Activated CD4-positive, alpha-beta T cell treated with anti-CD3 and anti-CD28 coated beads, Interleukin-2, amount 50 U/mL, for 24 hours (primary cell): ENCODE results near the gene STRIP1.

Experiments used
- DNase-seq, 2 donors: peaks; one replicate each; pipeline ENCODE4 v3.0.0-alpha.2; 2020; ENCODE audit warnings: low read depth in 1 of 2, low spot score in 1 of 2

Gene STRIP1

DNA sequence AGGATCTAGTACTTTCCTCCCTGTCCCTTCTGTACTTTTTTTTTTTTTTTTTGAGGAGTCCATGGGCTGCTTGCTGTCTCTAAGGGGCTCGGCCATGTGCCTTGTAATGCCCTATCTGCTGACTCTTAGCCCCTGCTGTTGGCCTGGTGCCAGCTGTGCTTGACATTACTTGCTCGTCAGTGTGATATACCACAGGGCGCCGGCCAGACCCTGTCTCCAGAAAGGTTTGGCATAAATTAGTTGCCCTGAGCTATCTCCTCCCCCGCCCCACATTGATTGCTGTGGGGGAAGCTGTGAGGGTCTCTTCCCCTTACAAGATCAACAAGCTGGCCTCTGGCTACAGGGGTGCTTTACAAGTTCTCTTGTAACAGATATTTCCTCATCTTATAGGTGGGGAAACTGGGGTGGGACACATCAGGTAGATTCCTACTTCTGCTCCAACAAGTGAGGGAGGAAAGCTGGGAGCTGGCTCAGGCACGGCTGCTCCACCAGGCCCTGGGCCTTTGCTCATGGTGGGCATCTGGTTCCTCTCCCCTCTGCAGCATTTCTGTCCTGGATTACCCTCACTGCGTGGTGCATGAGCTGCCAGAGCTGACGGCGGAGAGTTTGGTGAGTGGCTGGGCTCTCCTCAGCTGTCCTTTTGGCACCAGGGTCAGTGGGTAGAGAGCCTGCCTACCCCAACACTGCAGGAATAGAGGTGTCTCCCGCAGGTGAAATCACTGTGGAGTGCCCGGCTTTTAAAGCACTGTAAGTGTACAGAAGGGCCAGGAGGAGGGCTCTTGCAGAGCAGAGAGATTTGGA lies 15.6 kb downstream of the STRIP1 start:
- no peak for DNase-seq

DNA sequence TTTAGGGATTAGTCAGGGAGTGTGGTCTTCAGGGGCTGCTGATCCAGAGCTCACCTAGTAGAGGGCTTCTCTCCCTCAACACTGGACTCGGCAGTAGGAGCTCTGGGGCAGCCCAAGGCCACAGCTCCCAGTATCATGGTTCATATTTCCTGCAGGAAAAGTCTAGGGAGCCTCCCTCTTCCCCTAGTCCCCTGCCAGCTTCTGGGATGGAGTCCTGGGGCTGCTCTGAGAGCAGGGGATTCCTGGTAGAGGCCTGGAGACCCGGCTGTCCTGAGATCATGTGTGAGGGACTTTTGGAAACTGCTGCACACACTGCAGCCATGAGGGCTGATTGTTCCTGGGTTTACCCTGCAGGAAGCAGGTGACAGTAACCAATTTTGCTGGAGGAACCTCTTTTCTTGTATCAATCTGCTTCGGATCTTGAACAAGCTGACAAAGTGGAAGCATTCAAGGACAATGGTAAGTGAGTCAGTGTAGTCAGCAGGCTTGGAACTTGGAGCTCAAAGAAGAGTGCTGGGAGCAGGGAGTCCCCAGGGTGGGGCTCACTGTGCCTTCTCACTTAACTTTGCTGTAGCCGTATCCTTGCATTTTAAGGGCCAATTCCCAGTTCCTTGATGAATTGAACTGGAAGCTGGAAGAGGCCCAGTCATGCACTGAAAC lies 16.3 kb downstream of the STRIP1 start:
- no peak for DNase-seq

DNA sequence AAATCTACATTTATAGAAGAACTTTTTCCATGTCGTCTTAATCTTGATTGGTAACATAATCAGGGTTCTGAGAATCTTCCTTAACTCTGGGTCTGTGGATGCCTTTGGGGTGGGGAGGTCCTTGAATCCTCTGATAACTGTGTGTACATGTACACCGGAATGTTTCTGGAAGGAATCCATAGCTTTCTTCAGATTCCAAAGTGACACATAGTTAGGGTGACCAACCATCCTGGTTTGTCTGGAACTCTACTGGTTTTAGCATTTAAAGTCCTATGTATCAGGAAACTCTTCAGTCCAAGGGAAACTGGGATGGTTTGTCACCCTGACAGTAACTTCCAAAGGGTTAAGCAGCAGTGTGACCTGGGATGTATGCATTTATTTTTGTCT lies 16.8 kb downstream of the STRIP1 start:
- no peak for DNase-seq

DNA sequence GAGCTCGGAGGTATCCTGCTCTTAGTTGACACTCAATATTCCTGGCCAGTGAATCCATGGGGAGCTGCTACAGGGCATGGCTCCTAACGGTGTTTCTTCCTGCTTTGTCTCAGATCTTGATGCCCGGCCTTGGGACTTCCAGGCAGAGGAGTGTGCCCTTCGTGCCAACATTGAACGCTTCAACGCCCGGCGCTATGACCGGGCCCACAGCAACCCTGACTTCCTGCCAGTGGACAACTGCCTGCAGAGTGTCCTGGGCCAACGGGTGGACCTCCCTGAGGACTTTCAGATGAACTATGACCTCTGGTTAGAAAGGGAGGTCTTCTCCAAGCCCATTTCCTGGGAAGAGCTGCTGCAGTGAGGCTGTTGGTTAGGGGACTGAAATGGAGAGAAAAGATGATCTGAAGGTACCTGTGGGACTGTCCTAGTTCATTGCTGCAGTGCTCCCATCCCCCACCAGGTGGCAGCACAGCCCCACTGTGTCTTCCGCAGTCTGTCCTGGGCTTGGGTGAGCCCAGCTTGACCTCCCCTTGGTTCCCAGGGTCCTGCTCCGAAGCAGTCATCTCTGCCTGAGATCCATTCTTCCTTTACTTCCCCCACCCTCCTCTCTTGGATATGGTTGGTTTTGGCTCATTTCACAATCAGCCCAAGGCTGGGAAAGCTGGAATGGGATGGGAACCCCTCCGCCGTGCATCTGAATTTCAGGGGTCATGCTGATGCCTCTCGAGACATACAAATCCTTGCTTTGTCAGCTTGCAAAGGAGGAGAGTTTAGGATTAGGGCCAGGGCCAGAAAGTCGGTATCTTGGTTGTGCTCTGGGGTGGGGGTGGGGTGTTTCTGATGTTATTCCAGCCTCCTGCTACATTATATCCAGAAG lies 19.4 kb downstream of the STRIP1 start:
- peak; percentile 57 to 68 for DNase-seq

DNA sequence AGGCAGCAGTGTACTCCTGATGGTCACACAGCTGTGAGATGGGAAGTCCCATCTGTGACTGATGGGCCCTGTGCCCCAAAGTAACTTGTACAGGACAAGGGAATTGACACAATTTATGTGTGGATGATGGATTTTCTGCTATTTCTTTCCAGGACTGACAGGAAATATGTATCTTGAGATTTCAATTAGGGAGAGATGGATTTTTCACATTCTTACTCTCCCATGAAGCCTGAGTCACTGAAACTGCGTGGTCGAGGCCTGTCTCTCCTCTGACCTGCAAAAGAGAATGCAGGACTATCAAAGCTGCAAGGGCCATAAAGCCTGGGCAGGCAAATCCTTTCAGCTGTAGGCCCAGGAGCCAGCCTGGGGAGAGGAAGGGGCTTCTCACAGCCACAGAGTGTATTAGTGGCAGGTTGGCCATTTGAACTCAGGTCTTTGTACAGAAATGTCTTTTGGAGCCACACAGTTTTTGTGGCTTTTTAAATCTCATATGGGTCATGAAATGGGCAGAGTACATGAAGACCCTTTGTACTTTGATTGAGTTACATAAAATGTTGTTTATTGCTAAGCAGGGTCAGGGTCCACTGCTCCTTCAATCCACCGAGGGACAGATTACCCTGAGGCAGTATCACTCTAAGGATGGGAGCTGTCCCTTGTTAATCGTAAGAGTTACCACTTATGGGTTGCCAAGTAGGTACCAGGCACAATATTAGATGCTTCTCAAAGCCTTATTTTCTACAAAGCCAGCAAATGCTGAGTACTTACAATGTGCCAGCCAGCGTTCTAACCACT lies 21.3 kb downstream of the STRIP1 start:
- no peak for DNase-seq

DNA sequence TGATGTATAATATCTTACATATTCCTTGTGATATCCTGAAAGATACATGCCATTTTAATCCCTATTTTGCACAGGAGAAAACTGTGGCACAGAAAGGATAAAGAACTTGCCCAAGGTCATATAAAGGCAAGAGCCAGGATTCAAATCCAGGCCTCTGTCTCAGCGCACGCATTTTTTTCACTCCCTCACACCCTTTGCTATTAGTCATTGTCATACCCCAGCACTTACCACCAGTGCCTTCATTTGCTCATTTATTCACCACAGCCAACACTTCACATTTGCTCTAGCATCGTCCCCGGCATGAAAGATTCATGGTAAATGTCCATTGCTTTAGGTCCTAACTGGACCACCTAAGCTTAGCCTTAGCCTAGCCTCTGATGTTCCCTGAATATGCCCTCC lies 21.9 kb downstream of the STRIP1 start:
- no peak for DNase-seq

DNA sequence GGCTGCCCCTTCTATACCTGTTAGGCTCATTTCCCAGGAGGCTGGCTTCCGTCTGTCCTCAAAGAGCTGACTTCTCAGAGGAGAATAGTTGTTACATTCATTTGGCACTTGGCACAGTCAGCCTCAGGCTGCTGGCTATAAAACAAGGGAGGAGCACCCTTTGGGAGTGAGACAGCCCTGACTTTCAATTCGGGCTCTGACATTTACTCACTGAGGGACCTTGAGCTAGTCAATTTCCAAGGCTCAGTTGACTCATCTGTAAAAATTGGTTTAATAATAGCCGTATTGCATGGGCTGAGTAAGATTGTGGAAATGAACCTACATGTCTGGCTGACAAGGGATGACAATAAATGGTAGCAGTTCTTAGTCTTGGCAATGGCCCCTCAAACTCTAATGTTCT lies 22.4 kb downstream of the STRIP1 start:
- no peak for DNase-seq

DNA sequence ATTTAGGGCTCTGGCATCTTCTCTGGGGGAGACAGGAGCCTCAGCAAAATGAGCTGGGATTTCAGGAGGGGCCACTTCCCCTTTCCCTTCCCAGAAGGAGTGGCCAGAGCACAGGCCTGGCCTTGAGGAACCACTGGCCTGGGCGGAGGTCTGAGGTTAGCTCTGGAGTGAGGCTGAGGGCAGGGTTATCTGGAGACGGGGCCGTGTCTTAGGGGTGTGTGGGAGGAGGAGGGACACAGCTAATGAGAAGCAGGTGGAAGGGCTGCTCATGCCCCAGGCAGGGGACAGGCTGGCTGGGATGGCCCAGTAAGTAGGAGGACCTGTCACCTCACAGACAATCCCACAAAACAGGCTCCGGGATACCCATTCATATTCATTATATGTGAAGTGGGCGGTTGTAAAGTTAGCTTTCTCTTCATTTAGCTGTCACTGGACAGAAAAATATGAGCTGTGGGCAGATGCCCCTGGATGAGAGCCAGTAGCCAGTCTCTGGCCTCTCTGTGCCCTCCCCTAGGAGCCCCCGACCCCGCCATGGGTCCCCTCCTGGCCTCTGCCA lies 23.6 kb downstream of the STRIP1 start:
- no peak for DNase-seq

DNA sequence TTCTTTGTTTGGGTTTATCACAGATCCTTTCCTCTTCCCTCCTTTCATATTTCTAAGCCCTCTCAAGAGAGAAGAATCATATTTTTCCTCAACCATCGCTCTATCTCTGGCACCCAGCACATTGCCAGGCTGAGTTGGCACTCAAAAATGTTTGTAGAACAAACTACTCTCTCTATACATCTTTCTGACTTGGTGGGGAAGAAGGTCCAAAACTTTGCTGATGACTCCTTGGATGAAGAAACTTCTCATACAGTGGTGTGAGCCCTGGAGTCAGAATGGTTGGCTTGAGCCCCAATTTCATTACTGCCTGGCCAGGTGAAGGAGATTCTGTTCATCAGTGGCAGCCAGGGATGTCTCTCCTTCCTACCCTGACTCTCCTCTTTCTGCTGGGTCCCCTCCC lies 24.2 kb downstream of the STRIP1 start:
- no peak for DNase-seq

DNA sequence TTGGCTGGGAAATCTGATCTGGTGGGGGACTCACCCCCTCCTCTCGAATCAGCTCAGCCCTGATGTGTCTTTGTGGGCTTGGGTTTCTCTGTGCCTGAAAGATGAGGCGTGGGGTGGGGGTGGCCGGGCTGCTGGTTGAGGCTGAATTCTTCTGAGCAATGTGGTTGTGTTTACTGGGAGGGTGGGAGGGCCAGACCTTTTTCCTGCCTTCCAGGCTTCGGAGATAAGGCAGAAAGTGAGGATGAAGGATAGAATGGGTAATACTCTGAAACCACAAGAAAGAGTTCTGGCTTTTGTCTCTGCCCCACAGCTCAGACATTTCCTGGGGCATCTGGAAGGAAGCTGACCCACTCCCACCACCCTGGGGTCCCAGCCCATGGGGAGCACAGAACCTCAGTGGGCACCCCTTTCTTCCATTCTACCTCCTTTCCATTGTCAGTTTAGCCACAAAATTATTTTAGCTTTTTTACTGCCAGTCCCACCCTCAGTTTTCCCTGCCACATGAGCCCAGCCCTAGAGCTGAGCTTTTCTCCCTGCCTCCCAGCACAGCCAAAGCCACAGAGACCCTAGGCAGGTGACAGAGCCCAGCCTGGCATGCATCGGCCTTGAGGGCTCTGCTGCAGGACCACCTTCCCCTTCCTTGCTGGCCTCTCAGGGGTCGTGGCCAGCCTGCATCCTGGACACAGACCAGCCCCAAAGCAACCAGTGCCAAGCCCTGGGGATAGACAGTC lies 24.9 kb downstream of the STRIP1 start:
- DNase-seq, result no peak

DNA sequence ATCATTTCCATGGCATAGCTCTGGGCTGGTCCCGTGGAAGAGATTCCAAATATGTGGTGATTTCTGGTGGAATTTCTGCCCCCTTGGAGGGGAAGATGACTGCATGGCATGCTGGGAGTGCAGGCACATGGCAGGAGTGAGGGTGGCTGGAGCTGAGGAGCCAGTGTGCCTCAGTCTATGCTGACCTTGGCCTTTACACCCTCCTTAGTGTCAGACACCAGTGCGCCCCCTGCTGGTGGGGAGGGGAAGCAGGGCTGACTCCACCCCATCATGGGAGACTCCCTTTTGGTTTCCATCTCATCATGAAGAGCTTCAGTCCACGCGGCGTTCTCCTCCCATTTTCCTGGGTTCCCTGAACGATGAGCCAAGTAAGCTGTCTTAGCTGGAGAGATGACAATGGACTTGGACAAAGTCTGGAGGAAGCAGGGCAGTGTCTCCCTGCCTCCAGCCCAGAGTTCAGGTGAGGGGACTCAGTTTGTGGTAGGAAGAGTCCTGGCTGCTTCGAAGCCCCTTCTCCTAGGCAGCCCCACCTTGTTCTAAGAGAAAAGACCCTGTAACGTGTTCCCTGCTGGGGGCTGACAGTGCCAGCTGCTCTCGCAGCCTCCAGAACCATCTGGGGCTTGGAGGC lies 25.7 kb downstream of the STRIP1 start:
- DNase-seq, result peak; percentile 55 to 63

DNA sequence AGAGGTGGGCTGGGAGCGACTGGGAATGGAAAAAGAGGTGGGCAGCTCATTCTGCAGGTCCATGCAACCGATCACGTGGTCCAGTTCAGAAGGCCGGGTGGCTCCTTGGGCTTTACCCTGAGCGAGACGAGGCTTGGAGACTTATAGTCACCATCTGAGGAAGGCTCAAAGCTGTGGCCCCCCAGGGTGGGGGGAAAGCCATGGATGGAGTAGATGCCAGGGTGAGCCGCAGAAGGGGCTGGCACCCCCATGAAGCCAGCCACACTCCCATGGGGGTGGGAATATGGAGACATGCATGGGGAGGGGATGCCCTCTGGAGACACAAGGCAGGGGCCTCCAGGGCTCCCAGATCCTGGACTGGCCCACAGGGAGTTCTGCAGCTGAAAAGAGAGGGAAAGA lies 26.2 kb downstream of the STRIP1 start:
- no peak for DNase-seq

DNA sequence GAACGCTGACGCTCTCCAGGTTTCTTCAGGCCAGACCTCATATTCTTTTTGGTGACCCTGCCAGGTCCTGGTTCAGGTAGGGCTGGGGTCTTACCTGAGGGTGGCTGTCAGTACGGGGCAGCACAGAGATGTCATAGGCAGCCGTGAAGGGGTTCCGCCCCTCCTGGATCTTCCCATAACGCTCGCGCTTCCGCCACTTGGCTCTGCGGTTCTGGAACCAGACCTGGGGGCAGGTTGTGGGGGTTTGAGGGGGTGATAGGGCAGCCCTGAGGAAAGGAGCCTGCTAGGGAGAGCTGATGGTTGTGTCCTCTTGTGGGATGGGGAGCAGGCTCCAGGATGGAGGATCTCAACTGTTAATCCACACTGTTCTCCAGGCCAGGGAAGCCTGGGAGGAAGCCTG lies 26.9 kb downstream of the STRIP1 start:
- no peak for DNase-seq

DNA sequence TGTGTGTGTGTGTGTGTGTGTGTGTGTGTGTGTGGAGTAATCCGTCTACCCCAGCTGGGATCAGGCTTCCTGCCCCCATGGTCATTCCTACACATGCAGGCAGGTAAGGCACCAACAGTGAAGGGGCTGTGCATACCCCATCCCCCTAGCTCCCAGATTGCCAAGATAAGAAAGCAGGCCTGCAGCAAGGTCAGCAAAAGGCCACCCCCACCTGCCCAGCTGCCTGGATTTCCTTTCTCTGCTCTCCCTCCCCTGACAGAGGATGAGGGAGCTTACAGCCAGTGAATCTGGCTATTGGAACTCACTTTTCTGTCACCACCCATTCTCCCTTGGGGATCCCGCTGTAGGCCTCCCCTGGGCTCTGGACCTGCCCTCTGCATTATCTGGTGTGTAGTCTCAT lies 28.2 kb downstream of the STRIP1 start:
- no peak for DNase-seq

DNA sequence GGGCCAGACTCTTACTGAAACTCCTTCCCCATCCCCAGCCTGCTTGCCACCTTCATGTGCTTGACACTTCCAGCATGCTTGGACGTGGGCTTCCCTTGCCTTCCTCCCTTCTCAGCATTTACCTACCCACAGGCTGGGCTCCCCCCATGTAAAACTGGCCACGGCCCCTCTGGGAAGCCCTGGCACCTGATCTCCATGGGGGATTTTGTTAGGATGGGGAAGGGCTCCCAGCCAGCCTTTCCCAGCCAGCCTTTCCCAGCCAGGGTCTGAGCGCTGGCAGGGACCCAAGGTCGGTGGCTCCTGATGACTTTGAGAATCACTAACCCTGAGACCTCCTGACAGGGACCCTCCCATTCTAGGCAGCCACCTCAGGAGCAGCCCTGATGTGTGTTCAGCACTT lies 29.4 kb downstream of the STRIP1 start:
- no peak for DNase-seq

DNA sequence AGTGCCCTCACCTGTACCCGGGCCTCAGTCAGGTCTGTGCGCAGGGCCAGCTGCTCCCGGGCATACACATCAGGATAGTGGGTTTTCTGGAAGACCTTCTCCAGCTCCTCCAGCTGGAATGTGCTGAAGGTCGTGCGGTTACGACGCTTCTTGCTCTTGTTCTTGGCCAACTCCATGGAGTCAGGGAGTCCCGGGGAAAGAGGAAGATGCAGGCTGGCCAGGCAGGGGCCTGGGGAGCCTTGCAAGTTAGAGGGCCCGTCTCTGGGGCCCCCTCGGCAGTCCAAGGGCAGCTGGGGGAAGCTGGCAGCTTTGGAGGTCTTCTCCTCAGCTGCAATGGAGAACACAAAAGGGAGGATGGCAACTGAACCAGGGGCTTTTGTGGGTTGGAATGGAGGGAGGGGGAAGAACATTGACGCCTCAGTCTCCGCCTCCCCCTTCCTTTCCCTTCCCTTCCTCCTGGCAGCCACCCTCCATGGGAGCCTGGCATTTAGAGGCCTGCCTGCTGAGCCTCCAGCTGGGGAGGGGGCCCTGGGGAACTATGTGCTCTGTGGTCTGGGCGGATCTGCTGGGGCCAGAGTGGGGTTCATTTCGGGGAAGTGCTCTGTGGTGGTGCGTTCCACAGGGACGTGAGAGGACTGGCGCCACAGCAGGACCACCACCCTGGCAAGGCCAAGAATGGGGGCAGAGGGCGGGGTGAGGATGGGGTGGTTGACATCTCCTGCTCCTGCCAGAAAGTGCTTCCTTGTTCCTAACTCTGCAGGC lies 30.3 kb downstream of the STRIP1 start:
- no peak for DNase-seq

DNA sequence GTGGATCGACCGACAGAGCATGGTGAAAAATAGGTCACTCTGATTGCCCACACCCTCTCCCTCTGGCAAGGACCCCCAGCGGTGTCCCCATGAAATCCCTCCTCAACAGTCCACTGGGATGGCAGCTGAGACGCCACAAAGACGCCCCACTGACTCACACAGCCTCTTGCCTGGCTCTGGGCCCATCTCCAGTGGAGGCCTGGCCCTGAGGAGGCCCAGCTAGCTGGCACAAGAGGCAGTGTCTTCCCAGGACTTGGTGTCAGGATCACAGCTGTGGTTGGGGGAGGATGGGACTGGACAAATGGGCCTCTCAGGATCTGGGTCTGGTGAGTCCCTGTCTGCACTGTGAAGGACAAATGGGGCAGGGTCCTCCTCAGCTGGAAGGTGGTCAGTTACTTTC lies 31.4 kb downstream of the STRIP1 start:
- DNase-seq, result no peak

DNA sequence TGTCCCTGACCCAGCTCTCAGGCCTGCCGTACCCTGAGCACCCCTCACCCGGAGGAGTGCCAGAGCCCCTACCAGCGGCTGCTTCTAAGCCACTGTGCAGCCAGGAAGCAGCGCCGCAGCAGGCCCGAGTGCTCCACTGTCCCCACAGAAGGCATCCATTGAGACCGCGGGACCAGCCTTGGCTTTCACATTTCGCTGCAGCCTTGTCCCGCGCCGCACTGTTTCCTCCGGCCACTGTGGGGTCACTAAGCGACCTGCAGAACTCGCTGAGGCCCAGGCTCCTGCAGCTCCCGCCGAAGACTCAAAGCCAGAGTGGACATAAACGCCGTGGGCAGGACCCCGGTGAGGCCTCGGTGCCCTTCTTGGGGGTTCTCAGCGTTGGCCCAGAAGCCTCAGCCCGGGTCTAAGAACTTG lies 33.1 kb downstream of the STRIP1 start:
- no peak for DNase-seq
